A673 (cell line): ENCODE data around the gene HHLA2. TPM values are rescaled to one million over a fixed set of nuclear protein-coding genes. Genes with fewer than 3 reads are reported as not detected.

Experiments used
- BruUV-seq: library from RNA; stranded (reverse); fragments of 400-500 nt; replicated peaks from 2 replicates; lab custom pipeline; 2021; lab: Mats Ljungman, UMichigan
- CTCF ChIA-PET: fragments of 300-600 bp; sonication (Branson Sonifier 250); formaldehyde crosslinking; loops from one replicate; lab custom pipeline; 2022; ENCODE audit warnings: antibody characterized with exemption; lab: Charles Lee
- POLR2A ChIA-PET: fragments of 300-600 bp; sonication (Branson Sonifier 250); formaldehyde crosslinking; loops from one replicate; lab custom pipeline; 2022; ENCODE audit warnings: antibody characterized with exemption; ENCODE audit not compliant: low non-redundant PET; lab: Charles Lee
- DNase-seq: peaks from one replicate; pipeline ENCODE4 v3.0.0-alpha.2; 2015; ENCODE audit warnings: low spot score
- H3K27ac ChIP-seq: fragments of 200-600 bp; sonication (generic); 2 replicates; pipeline ENCODE4 v1.5.1; 2016; ENCODE audit warnings: mixed run types, low read depth, mild to moderate bottlenecking, mixed read lengths, antibody characterized with exemption, low read length; ENCODE audit not compliant: poor library complexity, severe bottlenecking
- H3K27me3 ChIP-seq: fragments of 200-600 bp; sonication (generic); replicated peaks from 2 replicates; pipeline ENCODE4 v1.6.1; 2017; ENCODE audit warnings: mixed run types, low read depth, mild to moderate bottlenecking, mixed read lengths, antibody characterized with exemption, low read length; ENCODE audit not compliant: insufficient read depth, poor library complexity
- H3K36me3 ChIP-seq: fragments of 200-600 bp; sonication (generic); 2 replicates; pipeline ENCODE4 v1.6.1; 2016; ENCODE audit warnings: mixed run types, mild to moderate bottlenecking, mixed read lengths, antibody characterized with exemption, low read length; ENCODE audit not compliant: insufficient read depth, poor library complexity, severe bottlenecking
- H3K4me1 ChIP-seq: fragments of 200-600 bp; sonication (generic); 2 replicates; pipeline ENCODE4 v1.6.1; 2017; ENCODE audit warnings: mixed run types, mild to moderate bottlenecking, mixed read lengths, antibody characterized with exemption, low read length; ENCODE audit not compliant: insufficient read depth, poor library complexity, severe bottlenecking
- H3K4me3 ChIP-seq: fragments of 200-600 bp; sonication (generic); 2 replicates; pipeline ENCODE4 v1.5.1; 2016; ENCODE audit warnings: low read depth, mixed run types, mild to moderate bottlenecking, mixed read lengths, low read length; ENCODE audit not compliant: poor library complexity, severe bottlenecking
- H3K9me3 ChIP-seq: fragments of 200-600 bp; sonication (generic); 2 replicates; pipeline ENCODE4 v1.6.1; 2016; ENCODE audit warnings: mixed run types, low read depth, mild to moderate bottlenecking, mixed read lengths, antibody characterized with exemption, low read length; ENCODE audit not compliant: poor library complexity, severe bottlenecking
- CTCF ChIP-seq: fragments of 300-800, 200-600 bp; sonication (generic); conservative IDR thresholded peaks from 2 replicates; pipeline ENCODE4 v1.5.1; 2017; ENCODE audit warnings: low read depth, mild to moderate bottlenecking, antibody characterized with exemption, low read length, moderate library complexity, mixed read lengths
- EZH2 ChIP-seq: fragments of 200-600 bp; sonication (generic); IDR thresholded peaks from 2 replicates; pipeline ENCODE4 v1.6.1; 2017; ENCODE audit warnings: borderline replicate concordance, low read depth, mild to moderate bottlenecking, mixed read lengths, antibody characterized with exemption, low read length; ENCODE audit not compliant: poor library complexity, severe bottlenecking
- intact Hi-C: fragments of 100-400 bp; cut with micrococcal nuclease; formaldehyde crosslinking; loops from one replicate; pipeline ENCODE4 v1.10.0; 2022; ENCODE audit not compliant: unreplicated experiment
- total RNA-seq: library from RNA; stranded (reverse); gene quantifications from 2 replicates; pipeline ENCODE4 v1.2.3, GENCODE V29; 2021

HHLA2 gene
- total RNA-seq, 1 experiment from 2014 or later: not detected

- CTCF ChIA-PET: no interaction called here
- intact Hi-C loops: no loop called here
- no peak overlapping the region for H3K27ac ChIP-seq
- H3K4me3 ChIP-seq: no peak overlapping the region
- no TSS peak for BruUV-seq
- no peak for TF ChIP-seq CTCF
- TF ChIP-seq EZH2: no peak
- no peaks in the 10 kb centered on the region for H3K4me1 ChIP-seq
- DNase-seq: no peak
- no peaks in the 10 kb centered on the region for H3K9me3 ChIP-seq
- POLR2A ChIA-PET: no interaction called here
- no peaks in the 10 kb centered on the region for H3K36me3 ChIP-seq
- peaks cover 6% of the 10 kb centered on the region for H3K27me3 ChIP-seq
These were observed 6.2 kb downstream of the HHLA2 start for GRCh38 chr3:108302570-108302969.

- no peak for DNase-seq
- no TSS peak for BruUV-seq
- CTCF ChIA-PET: no interaction called here
- TF ChIP-seq EZH2 (no peak), CTCF (no peak)
- Histone ChIP-seq H3K27me3 (peaks cover 5% of the 10 kb centered on the region), H3K4me3 (no peak overlapping the region), H3K27ac (no peak overlapping the region), H3K4me1 (no peaks in the 10 kb centered on the region), H3K9me3 (peaks cover 8% of the 10 kb centered on the region), H3K36me3 (no peaks in the 10 kb centered on the region)
- POLR2A ChIA-PET: no interaction called here
- intact Hi-C loops: no loop called here
These were observed 9.3 kb downstream of the HHLA2 start for GRCh38 chr3:108305484-108306172.

GRCh38 chr3:108311797-108312196, 15.4 kb downstream of the HHLA2 start:
- DNase-seq: no peak
- intact Hi-C loops: no loop called here
- Histone ChIP-seq H3K4me1 (no peaks in the 10 kb centered on the region), H3K27ac (no peak overlapping the region), H3K36me3 (no peaks in the 10 kb centered on the region), H3K9me3 (peaks cover 8% of the 10 kb centered on the region), H3K27me3 (no peaks in the 10 kb centered on the region), H3K4me3 (no peak overlapping the region)
- no peak for TF ChIP-seq EZH2
- TF ChIP-seq CTCF: no peak
- ChIA-PET CTCF (no interaction called here), POLR2A (no interaction called here)
- BruUV-seq: no TSS peak
